Uterine smooth muscle cell (primary cell): ENCODE measurements around the gene TRDN. TPM values are rescaled to one million over a fixed set of nuclear protein-coding genes. Genes with fewer than 3 reads are reported as not detected.

ENCODE experiments used
- total RNA-seq: library from RNA; depleted of rRNA; stranded (reverse); fragments of >200 nt; gene quantifications from 2 replicates; pipeline ENCODE4 v1.2.3, GENCODE V29; 2014

Gene TRDN
- total RNA-seq, result not detected in 2 replicates

GRCh38 chr6:123636782-123637181, at the start of gene TRDN:
TSS of gene TRDN (minus strand) at chr6:123636950. CDS start at chr6:123636775, 175 bp downstream.

Other genes with a start within 250 kb of the TRDN start
- not detected in 2 replicates for gene NKAIN2, start 166.9 kb upstream of the TRDN start, total RNA-seq